ENCODE data around the gene CAB39.

GRCh38 chr2:230861552-230862255 is 149.1 kb downstream of the CAB39 start:
- TF ChIP-seq CTCF (IDR thresholded peaks at IDR 0.05; ENCODE audit: insufficient read depth, low read depth, low read length) = no peak
- TF ChIP-seq EZH2 (IDR thresholded peaks at IDR 0.05; ENCODE audit: insufficient read depth, low read length) = no peak
